SK-N-SH (cell line): Measurements from ENCODE around the gene SCARF1. TPM values are rescaled to one million over a fixed set of nuclear protein-coding genes. Genes with fewer than 3 reads are reported as not detected.

Source experiments
- CTCF ChIA-PET: fragments of 300-600, 350-600 bp; formaldehyde crosslinking; extraction: SDS; loops from one replicate; lab custom pipeline; 2021; lab: Yijun Ruan, JAX
- POLR2A ChIA-PET: fragments of 350-600 bp; sonication (Branson Sonifier 250); formaldehyde crosslinking; extraction: SDS; loops from one replicate; lab custom pipeline; 2020; ENCODE audit warnings: antibody characterized with exemption, inconsistent platforms; lab: Yijun Ruan, JAX
- DNase-seq: peaks from one replicate; pipeline ENCODE4 v3.0.0; 2012
- H2AFZ ChIP-seq: fragments of 200-600 bp; sonication (generic); 2 replicates; pipeline ENCODE4 v1.8.1; 2016; ENCODE audit warnings: antibody characterized with exemption, mild to moderate bottlenecking, low read depth
- H3F3A ChIP-seq: fragments of 200-600 bp; sonication (generic); replicated peaks from 2 replicates; pipeline ENCODE3; 2016; ENCODE audit warnings: antibody characterized with exemption, mild to moderate bottlenecking; ENCODE audit not compliant: insufficient read depth
- H3K27ac ChIP-seq, 2 experiments: fragments of 200-500 bp in 1 of 2; fragments of 200-600 bp in 1 of 2; sonication (Bioruptor generic) in 1 of 2; sonication (generic), shearing (Covaris generic) in 1 of 2; 2 replicates each; pipeline versions ENCODE4 v1.5.1 to v1.6.1; 2014 to 2016; ENCODE audit warnings: low read depth in 2 of 2, inconsistent platforms in 1 of 2, low read length in 1 of 2, mild to moderate bottlenecking in 1 of 2, mixed read lengths in 1 of 2
- H3K27me3 ChIP-seq: fragments of 200-600 bp; sonication (generic), shearing (Covaris generic); 2 replicates; pipeline ENCODE4 v1.6.1; 2016; ENCODE audit warnings: mixed run types; ENCODE audit not compliant: insufficient read depth
- H3K36me3 ChIP-seq, 2 experiments: fragments of 200-500 bp in 1 of 2; fragments of 200-600 bp in 1 of 2; sonication (Bioruptor generic) in 1 of 2; sonication (generic) in 1 of 2; replicated peaks in 1 of 2; 2 replicates each; pipeline versions ENCODE3 to v1.5.1; 2014 to 2016; ENCODE audit warnings: low read length in 1 of 2, mild to moderate bottlenecking in 1 of 2; ENCODE audit not compliant: insufficient read depth in 2 of 2, control insufficient read depth in 1 of 2
- H3K4me1 ChIP-seq, 2 experiments: fragments of 200-500 bp in 1 of 2; fragments of 200-600 bp in 1 of 2; sonication (Bioruptor generic) in 1 of 2; sonication (generic), shearing (Covaris generic) in 1 of 2; 2 replicates each; pipeline versions ENCODE4 v1.5.1 to v1.6.1; 2014 to 2016; ENCODE audit warnings: low read depth in 1 of 2, low read length in 1 of 2, mixed run types in 1 of 2; ENCODE audit not compliant: insufficient read depth in 2 of 2, control insufficient read depth in 1 of 2
- H3K4me2 ChIP-seq: fragments of 200-600 bp; sonication (generic), shearing (Covaris generic); 2 replicates; pipeline ENCODE4 v1.6.1; 2017; ENCODE audit warnings: mixed run types
- H3K4me3 ChIP-seq, 2 experiments: fragments of 200-500 bp in 1 of 2; fragments of 200-600 bp in 1 of 2; sonication (Bioruptor generic) in 1 of 2; sonication (generic), shearing (Covaris generic) in 1 of 2; 2 replicates each; pipeline versions ENCODE4 v1.5.1 to v1.8.1; 2014 to 2016; ENCODE audit warnings: low read depth in 2 of 2, inconsistent platforms in 1 of 2, low read length in 1 of 2, mild to moderate bottlenecking in 1 of 2, mixed read lengths in 1 of 2, moderate library complexity in 1 of 2
- H3K79me2 ChIP-seq: fragments of 200-600 bp; sonication (generic); 2 replicates; pipeline ENCODE4 v1.8.1; 2017; ENCODE audit warnings: mild to moderate bottlenecking; ENCODE audit not compliant: insufficient read depth
- H3K9ac ChIP-seq: fragments of 200-600 bp; sonication (generic); 2 replicates; pipeline ENCODE4 v1.6.1; 2017; ENCODE audit warnings: mixed run types
- H3K9me2 ChIP-seq: fragments of 200-600 bp; sonication (generic); 2 replicates; pipeline ENCODE4 v1.6.1; 2017; ENCODE audit warnings: mixed run types
- H3K9me3 ChIP-seq: fragments of 200-600 bp; sonication (generic); 2 replicates; pipeline ENCODE4 v1.6.1; 2017; ENCODE audit warnings: mixed run types, mild to moderate bottlenecking, moderate library complexity
- H4K20me1 ChIP-seq: fragments of 200-600 bp; sonication (generic); 2 replicates; pipeline ENCODE4 v1.6.1; 2017; ENCODE audit warnings: mild to moderate bottlenecking, mixed run types; ENCODE audit not compliant: insufficient read depth
- CHD2 ChIP-seq: fragments of 150-350 bp; IDR thresholded peaks from 2 replicates; pipeline ENCODE4 v1.6.1; 2018; ENCODE audit warnings: low read length; ENCODE audit not compliant: partially characterized antibody
- EP300 ChIP-seq, 2 experiments: IDR thresholded peaks; 2 replicates each; pipeline versions ENCODE4 v1.4.0 to v1.6.1; 2012; ENCODE audit warnings: borderline replicate concordance in 1 of 2, low read depth in 1 of 2, low read length in 1 of 2
- FOSL2 ChIP-seq: IDR thresholded peaks from 2 replicates; pipeline ENCODE4 v1.4.0; 2012; ENCODE audit warnings: low read depth, mild to moderate bottlenecking, moderate library complexity, borderline replicate concordance
- FOXM1 ChIP-seq: IDR thresholded peaks from 2 replicates; pipeline ENCODE4 v1.4.0; 2012; ENCODE audit warnings: low read depth, mild to moderate bottlenecking
- MXI1 ChIP-seq: IDR thresholded peaks from 2 replicates; pipeline ENCODE4 v1.6.1; 2012; ENCODE audit warnings: mild to moderate bottlenecking, low read depth, low read length, improper control_type of control experiment
- NRF1 ChIP-seq: IDR thresholded peaks from 2 replicates; pipeline ENCODE4 v1.6.1; 2012; ENCODE audit warnings: low read depth, mild to moderate bottlenecking, low read length
- WGBS: methylation state at CpG from one replicate; pipeline ENCODE4 v1.1.6; 2017; ENCODE audit warnings: low lambda C conversion rate; 5-methylcytosine and 5-hydroxymethylcytosine counted together
- polyA plus RNA-seq, 3 experiments: library from polyadenylated mRNA; depleted of rRNA; stranded (reverse); fragments of >200 nt; gene quantifications; 2 replicates each; pipeline ENCODE4 v1.2.3, GENCODE V29; 2012
- TF ChIP-seq, protein P1 (sequence below): IDR thresholded peaks from 2 replicates; pipeline ENCODE4; 2012

Gene SCARF1
- polyA plus RNA-seq, 1 of the 3 experiments (the other 2 are of a cell fraction), result 0.39 TPM

DNA sequence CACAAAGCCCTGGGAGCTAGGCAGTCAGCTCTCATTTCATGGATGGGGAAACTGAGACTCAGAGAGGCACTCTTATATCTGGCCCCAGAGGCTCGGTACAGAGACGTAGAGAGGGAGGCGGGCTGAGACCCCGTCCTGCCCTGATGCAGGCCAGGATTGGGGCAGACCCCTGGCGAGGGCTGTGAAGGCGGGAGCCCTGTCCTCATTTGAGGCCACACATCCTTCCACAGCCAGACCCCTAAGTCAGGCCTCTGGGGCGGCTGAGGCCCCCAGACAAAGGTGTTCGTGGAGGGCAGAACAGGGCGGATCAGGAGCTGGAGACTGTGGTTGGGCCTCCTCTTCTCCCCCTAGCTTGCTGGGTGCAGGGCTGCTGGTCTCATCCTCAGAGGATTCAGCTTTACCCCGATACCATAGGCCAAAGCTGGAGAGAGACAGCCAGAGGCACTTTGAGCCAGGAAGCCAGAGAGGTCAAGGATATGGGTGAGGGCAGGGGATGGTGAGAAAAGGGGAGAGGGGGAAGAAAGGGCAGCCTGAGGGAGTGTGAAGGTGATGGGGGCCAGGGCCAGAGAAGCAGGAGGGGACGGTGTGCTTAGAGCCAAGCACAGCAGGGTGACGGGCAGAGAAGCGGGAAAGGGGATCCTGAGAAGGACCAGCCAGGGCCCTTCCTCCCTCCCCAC, 805 bp upstream of the SCARF1 start:
- H3K4me1 ChIP-seq, result peaks cover 13 to 23% of the 10 kb centered on the region in 2 experiments; a peak in 2 of 4 replicates
- H3F3A ChIP-seq, result peaks cover 19% of the 10 kb centered on the region
- no peak overlapping the region for H3K4me2 ChIP-seq
- H3K27ac ChIP-seq, result no peak overlapping the region
- POLR2A ChIA-PET, result no interaction called here
- no peak overlapping the region for H3K9ac ChIP-seq
- peaks cover 6 to 13% of the 10 kb centered on the region in 2 experiments for H3K36me3 ChIP-seq
- no peak for DNase-seq
- no peaks in the 10 kb centered on the region for H3K9me2 ChIP-seq
- CTCF ChIA-PET, result interaction anchor here (1.0 to 6.8 kb wide), 3 partner anchors 17 to 73 kb away, joined by 3 to 65 read pairs (median 5); no protein-coding TSS in a partner anchor
- no peaks in the 10 kb centered on the region for H3K9me3 ChIP-seq
- H2AFZ ChIP-seq, result no peak overlapping the region
- H4K20me1 ChIP-seq, result no peaks in the 10 kb centered on the region
- no peaks in the 10 kb centered on the region for H3K27me3 ChIP-seq
- no peak overlapping the region for H3K4me3 ChIP-seq
- no peaks in the 10 kb centered on the region for H3K79me2 ChIP-seq
- WGBS, result 86% methylated on average over 12 of the region's 13 CpGs
- TF ChIP-seq FOXM1 (no peak), CHD2 (no peak), NRF1 (no peak), MXI1 (no peak), EP300 (IDR thresholded peaks at IDR 0.05; ENCODE audit: borderline replicate concordance in 1 of 2, low read depth in 1 of 2, low read length in 1 of 2) (no peak)

GRCh38 chr17:1644493-1645206, 882 bp downstream of the SCARF1 start:
- no peak overlapping the region for H3K27ac ChIP-seq
- H3K4me3 ChIP-seq, result no peak overlapping the region
- H3K9me3 ChIP-seq, result no peaks in the 10 kb centered on the region
- no peaks in the 10 kb centered on the region for H3K36me3 ChIP-seq
- DNase-seq, result no peak
- H3K9me2 ChIP-seq, result no peaks in the 10 kb centered on the region
- no peaks in the 10 kb centered on the region for H3K27me3 ChIP-seq
- POLR2A ChIA-PET, result interaction anchor here (1.0 kb wide), 1 partner anchor 70 kb away, joined by 3 read pairs; no protein-coding TSS in a partner anchor
- TF ChIP-seq FOSL2, result peak; percentile 49; the same call in 1 of the 2 replicates
- TF ChIP-seq, protein P1, sequence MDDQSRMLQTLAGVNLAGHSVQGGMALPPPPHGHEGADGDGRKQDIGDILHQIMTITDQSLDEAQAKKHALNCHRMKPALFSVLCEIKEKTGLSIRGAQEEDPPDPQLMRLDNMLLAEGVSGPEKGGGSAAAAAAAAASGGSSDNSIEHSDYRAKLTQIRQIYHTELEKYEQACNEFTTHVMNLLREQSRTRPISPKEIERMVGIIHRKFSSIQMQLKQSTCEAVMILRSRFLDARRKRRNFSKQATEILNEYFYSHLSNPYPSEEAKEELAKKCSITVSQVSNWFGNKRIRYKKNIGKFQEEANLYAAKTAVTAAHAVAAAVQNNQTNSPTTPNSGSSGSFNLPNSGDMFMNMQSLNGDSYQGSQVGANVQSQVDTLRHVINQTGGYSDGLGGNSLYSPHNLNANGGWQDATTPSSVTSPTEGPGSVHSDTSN, result no peak
- TF ChIP-seq, all 33 proteins: peak for 1
- Histone ChIP-seq H3K4me1 (peaks cover 13 to 28% of the 10 kb centered on the region in 2 experiments; a peak in 2 of 4 replicates), H3K4me2 (peak overlapping the region; percentile 12), H4K20me1 (no peaks in the 10 kb centered on the region), H3K9ac (no peak overlapping the region), H3F3A (peaks cover 5% of the 10 kb centered on the region), H3K79me2 (no peaks in the 10 kb centered on the region), H2AFZ (no peak overlapping the region)
- 79% methylated on average over 12 of the region's 15 CpGs for WGBS
- CTCF ChIA-PET, result interaction anchor here (1.2 to 1.6 kb wide), 5 partner anchors 15 to 247 kb away, joined by 3 to 14 read pairs (median 4); partner anchors contain the start of gene SLC43A2
